ENCODE measurements around the gene TBPL2.
A peak's percentile ranks its signal among the peaks of the same experiment; 100 is the strongest.
"Not testable (repeated sequence)": the region's sequence is repeated elsewhere in the genome, so short reads cannot be mapped to it uniquely, and the experiment has no call there.

The TBPL2 gene

DNA sequence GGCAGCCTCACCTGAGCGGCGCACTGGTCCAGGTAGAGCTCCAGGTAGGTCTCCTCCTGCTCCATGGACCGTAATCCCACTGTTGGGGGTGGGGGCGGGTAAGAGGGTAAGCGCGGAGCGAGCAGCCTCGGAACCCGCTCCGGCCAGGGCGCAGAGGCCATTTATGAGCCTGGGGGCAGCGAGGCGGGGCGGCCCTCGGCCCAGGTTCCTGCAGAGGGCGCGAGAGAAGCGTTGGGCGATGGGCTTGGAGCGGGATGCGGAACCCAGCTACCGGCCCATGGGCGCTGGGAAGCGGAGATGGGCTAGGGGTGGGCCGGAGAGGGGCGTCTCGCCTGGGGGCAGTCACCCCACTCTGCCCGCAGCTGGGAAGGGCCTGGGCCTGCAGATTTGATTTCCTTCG, at the start of gene TBPL2:
Gene TBPL2 (minus strand): TSS at position 232 of the 400 bp plus-strand sequence. CDS start 167 bp downstream, at position 65.
- DNase-seq (ENCODE audit: low read depth in 3 of 3, low spot score in 1 of 3): no peak

GRCh38 chr14:55488204-55488603, 47.8 kb upstream of the TBPL2 start:
- no peak for DNase-seq (ENCODE audit: low read depth in 3 of 3, low spot score in 1 of 3)

GRCh38 chr14:55482936-55483605, 42.7 kb upstream of the TBPL2 start:
- DNase-seq (ENCODE audit: low read depth in 3 of 3, low spot score in 1 of 3): no peak

GRCh38 chr14:55481769-55482168, 41.4 kb upstream of the TBPL2 start:
- no peak for DNase-seq (ENCODE audit: low read depth in 3 of 3, low spot score in 1 of 3)

DNA sequence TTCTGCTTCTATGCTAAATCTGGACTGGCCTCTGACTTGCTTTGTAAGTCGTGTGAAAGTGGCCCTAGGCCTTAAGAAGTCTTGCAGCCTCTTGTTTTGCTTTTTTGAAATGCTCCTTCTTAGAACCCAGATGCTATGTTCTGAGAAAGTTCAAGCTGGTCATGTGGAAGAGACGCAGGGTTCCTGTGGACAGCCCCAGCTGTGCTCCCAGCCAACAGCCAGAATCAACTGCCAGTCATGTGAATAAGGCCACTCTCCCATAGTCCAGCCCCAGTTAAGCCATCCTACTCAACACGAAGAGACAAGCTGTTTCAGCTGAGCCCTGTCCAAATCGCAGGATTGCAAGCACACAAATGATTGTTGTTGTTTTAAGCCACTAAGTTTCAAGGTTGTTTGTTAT, 37.3 kb upstream of the TBPL2 start:
- DNase-seq (ENCODE audit: low read depth in 3 of 3, low spot score in 1 of 3): no peak

DNA sequence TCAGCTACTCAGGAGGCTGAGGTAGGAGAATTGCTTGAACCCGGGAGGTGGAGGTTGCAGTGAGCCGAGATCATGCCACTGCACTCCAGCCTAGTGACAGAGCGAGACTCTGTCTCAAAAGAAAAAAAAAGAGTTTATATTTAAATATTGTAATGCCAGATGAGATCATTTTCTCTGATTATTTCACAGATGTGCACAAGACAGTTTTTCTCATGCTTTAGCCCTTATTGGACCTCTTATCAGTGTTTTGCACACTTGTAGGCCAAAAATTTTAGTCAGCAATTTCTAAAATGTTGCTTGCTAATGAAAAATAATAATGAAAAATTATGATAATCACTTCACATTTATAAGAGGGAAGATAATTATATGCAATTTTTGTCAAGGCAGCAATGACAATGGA, 36.0 kb upstream of the TBPL2 start:
- not testable (repeated sequence) for DNase-seq (ENCODE audit: low read depth in 3 of 3, low spot score in 1 of 3)

DNA sequence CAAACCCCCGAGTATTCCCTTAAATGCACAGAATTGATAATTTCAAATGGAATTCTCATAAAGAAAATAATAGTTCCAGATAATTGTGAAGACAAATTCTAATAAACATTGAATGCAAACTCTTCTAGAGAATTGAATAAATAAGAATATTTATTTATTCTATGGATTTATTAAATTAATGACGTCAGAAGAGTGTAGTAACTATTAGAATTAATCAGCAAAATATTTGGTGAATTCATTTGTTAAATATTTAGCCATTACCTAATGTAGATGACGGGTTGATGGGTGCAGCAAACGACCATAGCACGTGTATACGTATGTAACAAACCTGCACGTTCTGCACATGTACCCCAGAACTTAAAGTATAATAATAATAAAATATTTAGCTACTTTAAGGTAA, 33.4 kb upstream of the TBPL2 start:
- DNase-seq (ENCODE audit: low read depth in 3 of 3, low spot score in 1 of 3): no peak

DNA sequence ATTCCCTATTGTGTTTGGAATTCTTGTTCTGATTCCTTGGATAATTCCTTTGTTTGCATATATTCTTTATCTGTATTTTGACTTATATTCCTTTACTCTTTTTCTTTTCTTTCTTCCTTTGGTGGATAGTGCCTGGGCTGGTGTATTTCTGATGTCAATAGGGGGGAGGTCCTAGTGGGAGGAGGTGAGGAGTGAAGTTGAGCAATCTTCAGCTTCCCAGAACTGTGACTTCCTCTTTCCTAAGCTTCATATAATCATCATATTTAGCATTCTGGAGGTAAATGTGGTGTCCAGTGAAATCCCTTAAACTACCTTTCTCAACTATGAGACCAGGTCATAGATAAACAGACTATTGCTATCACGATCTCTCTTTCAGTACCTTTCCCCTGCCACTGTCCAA, 29.6 kb upstream of the TBPL2 start:
- DNase-seq (ENCODE audit: low read depth in 3 of 3, low spot score in 1 of 3): no peak

- no peak for DNase-seq (ENCODE audit: low read depth in 3 of 3, low spot score in 1 of 3)
Observed at GRCh38 chr14:55467307-55467706, 26.9 kb upstream of the TBPL2 start.

DNA sequence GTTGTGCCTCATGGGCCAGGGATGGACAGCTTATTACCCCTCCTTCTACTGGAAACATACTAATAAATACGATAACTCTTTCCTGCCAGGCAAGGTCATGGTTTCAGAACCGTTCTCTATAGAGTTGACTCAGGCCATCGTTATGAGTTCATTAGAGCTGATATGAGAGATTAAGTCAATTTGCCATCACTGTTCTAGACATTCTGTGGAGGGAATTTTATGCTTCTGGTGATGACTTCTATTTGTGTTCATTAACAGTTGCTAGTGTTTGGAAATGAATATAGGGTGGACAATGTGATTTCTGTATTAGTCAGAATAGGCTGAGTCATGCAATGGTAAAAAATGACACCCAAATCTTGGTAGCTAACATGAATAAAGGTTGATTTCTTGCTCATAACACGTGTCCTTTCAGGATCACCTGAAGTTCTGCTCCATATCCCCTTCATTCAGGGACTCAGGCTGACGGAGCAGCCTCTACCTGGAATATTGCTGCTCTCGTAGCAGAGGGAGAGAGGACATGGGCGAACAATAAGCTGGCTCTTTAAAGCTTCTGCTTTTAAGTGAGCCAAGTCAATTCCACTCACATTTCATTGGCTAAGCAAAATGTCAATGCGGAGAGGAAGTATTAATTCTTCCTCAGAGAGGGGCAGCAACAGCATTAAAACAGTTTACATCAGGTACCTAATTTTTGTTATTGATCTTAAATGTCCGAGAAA, 18.5 kb upstream of the TBPL2 start:
- DNase-seq (ENCODE audit: low read depth in 3 of 3, low spot score in 1 of 3): no peak

DNA sequence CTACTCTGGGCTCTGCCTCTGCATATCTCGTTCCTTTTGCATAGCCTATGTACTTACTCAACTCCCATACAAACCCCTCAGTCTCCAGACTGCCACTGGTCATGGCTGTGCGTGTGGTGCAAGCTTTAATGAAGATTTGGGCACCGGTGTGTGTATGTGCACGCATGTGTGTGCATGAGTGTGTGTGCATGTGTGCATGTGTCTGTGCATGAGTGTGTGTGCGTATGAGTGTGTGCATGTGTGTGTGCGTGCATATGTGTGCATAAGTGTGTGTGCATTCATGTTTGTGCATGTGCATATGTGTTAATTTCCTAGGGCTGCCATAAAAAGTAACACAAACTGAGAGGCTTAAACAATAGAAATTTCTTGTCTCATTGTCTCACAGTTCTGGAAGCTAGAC, 17.1 kb upstream of the TBPL2 start:
- DNase-seq (ENCODE audit: low read depth in 3 of 3, low spot score in 1 of 3): no peak

DNA sequence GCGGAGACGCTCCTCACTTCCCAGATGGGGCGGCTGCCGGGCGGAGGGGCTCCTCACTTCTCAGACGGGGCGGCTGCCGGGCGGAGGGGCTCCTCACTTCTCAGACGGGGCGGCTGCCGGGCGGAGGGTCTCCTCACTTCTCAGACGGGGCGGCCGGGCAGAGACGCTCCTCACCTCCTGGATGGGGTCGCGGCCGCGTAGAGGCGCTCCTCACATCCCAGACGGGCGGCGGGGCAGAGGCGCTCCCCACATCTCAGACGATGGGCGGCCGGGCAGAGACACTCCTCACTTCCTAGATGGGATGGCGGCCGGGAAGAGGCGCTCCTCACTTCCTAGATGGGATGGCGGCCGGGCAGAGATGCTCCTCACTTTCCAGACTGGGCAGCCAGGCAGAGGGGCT, 16.0 kb upstream of the TBPL2 start:
- not testable (repeated sequence) for DNase-seq (ENCODE audit: low read depth in 3 of 3, low spot score in 1 of 3)

GRCh38 chr14:55454264-55455002, 14.0 kb upstream of the TBPL2 start:
- no peak for DNase-seq (ENCODE audit: low read depth in 3 of 3, low spot score in 1 of 3)

- no peak for DNase-seq (ENCODE audit: low read depth in 3 of 3, low spot score in 1 of 3)
Observed at GRCh38 chr14:55451950-55452349, 11.5 kb upstream of the TBPL2 start.

DNA sequence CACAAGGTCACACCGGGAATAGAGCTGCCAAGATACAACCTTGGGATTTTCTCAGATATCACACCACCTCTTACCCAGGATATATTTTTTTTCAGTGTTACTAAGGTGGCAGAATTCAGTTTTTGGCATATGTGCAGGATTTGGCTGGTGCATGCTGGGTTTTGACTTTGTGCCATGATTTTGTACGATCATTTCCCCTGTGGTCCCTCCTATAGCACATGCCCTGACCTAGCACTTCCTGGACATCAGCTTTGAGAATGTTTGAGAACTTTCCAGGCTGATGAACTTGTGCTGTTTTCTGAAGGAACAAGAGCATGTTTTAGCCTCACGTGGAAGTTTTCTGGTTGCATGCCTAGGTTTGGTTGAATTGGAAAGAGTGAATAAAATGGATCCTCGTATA, 11.0 kb upstream of the TBPL2 start:
- DNase-seq (ENCODE audit: low read depth in 3 of 3, low spot score in 1 of 3): no peak

DNA sequence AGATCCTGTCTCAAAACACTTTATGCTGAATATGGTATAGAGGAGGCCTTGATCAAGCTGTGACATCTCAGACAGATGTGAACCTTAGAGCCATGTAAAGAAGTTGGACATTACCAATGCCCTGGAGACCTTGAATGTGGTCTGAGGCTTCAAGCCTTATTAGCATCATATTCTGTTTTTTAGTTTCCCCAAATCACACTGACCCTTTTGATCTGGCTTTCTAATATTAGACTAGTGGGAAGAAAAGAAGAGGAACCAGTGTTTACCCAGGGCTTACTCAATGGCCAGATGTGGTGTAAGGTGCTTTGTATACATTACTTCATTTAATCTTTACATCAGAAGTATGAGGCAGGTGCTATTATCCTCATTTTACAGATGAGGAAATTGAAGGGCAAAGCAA, 10.6 kb upstream of the TBPL2 start:
- no peak for DNase-seq (ENCODE audit: low read depth in 3 of 3, low spot score in 1 of 3)

DNA sequence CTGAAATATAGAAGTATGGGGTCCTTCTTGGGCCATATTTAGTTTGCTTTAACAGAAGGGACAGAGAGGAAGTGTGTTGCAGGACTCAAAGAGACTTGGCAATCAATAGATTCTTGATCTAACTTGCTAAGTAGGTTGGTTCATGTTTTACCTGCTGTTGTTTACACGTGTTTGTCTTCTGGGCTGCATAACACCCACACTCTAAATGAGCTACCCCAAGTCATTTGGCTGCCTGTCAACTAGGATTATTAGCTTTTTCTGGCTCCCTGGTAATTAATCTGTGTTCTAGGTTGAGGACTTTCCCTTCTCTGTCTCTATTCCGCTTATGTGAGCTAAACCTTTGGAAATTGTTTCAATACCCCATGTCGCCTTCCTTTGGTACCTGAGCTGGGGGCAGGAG, 10.1 kb upstream of the TBPL2 start:
- no peak for DNase-seq (ENCODE audit: low read depth in 3 of 3, low spot score in 1 of 3)

DNA sequence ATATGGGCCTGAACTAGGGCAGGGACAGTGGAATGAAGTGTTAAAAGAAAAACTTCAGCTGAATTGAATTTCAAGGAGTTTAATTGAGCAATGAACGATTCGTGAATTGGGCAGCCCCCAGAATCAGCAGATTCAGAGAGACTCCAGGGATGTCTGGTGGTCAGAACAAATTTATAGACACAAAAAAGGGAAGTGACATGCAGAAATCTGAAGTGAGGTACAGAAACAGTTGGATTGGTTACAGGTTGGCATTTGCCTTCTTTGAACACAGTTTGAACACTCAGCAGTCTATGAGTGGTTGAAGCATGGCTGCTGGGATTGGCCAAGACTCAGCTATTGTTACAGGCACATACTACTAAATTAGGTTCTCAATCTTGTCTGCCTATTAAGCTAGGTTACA, 9.7 kb upstream of the TBPL2 start:
- DNase-seq (ENCODE audit: low read depth in 3 of 3, low spot score in 1 of 3): no peak

GRCh38 chr14:55449116-55449515, 8.7 kb upstream of the TBPL2 start:
- DNase-seq (ENCODE audit: low read depth in 3 of 3, low spot score in 1 of 3): no peak

DNA sequence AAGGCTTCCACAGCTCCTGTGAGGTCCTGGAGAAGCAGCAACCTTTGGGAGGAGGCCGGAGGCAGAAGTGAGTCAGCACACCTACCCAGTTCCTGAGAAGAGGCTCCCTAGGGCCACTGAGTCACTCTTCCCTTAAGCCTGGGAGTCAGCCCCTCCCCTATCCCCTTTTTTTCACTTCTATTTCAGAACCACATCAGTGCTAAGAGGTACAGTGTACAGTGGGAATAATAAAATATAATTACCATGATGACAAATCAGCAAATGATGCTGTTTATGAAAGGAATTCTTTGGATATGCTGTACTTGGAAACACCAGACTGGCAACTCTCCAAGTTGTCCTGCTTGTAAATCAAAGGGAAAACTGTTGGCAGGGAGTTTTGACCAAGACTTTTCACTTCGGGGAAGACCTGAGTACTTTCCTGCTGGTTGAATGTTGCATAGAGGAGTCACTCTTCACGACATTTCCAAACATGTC, 7.8 kb upstream of the TBPL2 start:
- DNase-seq (ENCODE audit: low read depth in 3 of 3, low spot score in 1 of 3): no peak

DNA sequence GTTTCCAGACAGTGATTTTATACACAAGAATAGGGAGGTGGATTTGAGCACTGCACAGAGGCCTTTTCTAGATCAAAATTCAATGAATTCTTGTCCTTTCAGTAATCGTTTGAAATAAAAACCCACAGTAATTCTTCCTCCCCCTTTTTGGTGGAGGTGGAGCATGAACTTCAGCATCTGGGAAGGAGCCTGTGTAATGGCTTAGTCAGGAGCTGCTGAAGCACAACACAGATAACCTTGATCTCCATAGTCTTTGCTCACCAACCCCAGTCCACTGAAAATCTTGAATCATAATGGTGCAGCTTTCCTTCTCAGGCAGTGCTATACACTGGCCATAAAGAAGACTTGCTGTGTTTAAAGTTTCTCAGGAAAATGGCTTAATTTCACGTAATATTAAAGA, 6.4 kb upstream of the TBPL2 start:
- DNase-seq (ENCODE audit: low read depth in 3 of 3, low spot score in 1 of 3): no peak

DNA sequence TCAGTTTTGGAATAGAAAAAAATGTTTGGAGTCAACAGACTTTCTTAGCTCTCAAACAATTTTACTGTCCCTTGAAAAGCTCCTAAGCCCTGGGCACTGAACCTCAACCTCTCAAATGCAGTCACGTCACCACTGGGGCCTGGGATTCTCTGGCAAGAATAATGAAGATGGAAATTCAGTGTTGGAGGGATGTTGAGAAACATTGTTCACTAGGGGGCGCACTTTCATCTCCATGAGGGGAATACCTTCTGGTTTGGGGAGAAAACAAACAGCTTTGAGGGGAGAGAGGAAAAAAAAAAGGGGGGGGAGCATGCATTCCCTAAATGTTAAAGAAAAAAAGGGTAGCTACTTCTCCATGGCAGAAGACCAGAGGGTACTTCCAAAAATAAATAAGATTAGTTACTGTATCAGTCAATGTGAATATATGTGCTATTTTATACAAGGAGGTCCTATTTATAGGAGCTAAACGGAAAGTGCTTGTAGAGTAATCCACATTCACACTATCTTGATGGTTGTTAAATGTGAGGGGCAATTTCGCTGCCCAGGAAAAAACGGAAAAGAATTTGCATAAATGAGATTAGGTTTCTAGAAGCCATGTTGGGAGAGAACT, 5.8 kb upstream of the TBPL2 start:
- DNase-seq (ENCODE audit: low read depth in 3 of 3, low spot score in 1 of 3): peak in 2 of 3 donors; percentile 11 to 13

Data from stimulated activated CD4-positive, alpha-beta T cell treated with anti-CD3 and anti-CD28 coated beads, TNF-alpha, amount 100 ng/mL, for 1 hour (primary cell).